ENCODE measurements around the gene SKI. TPM values are rescaled to one million over a fixed set of nuclear protein-coding genes. Genes with fewer than 3 reads are reported as not detected.

The SKI gene
- total and polyA plus RNA-seq, 10 of the 15 experiments (the other 5 are each of a cell fraction or from before 2014, with no cell fraction given), result 0.03 to 14.9 (median 0.96) TPM

- CTCF ChIA-PET, result no interaction called here
- no peaks in the 10 kb centered on the region for H3K9me3 ChIP-seq (replicated peaks; ENCODE audit: control insufficient read depth, insufficient read depth, low read length)
- whole genome bisulfite sequencing (ENCODE audit: insufficient coverage, insufficient replicate concordance, low lambda C conversion rate, missing lambda C conversion rate), result 45% methylated on average over 24 of the region's 29 CpGs
- TF ChIP-seq BHLHE40 (IDR thresholded peaks at IDR 0.05; ENCODE audit: borderline replicate concordance in 1 of 2, low read depth in 2 of 2, low read length in 1 of 2) (no peak), NFYA (IDR thresholded peaks at IDR 0.05; ENCODE audit: borderline replicate concordance, low read depth, low read length) (no peak), ZNF207 (IDR thresholded peaks at IDR 0.05; ENCODE audit: borderline replicate concordance) (no peak), STAT3 (IDR thresholded peaks at IDR 0.05; ENCODE audit: low read depth, low read length) (no peak), TCF7 (IDR thresholded peaks at IDR 0.05; ENCODE audit: borderline replicate concordance) (no peak), USF2 (IDR thresholded peaks at IDR 0.05; ENCODE audit: borderline replicate concordance, low read depth, low read length) (no peak), IRF5 (IDR thresholded peaks at IDR 0.05; ENCODE audit: borderline replicate concordance) (no peak), MTA3 (IDR thresholded peaks at IDR 0.05; ENCODE audit: borderline replicate concordance, low read length) (no peak)
- H3K4me2 ChIP-seq (ENCODE audit: control insufficient read depth, insufficient read depth), result no peak overlapping the region
- H3K79me2 ChIP-seq (ENCODE audit: control insufficient read depth, insufficient read depth, low read length), result no peaks in the 10 kb centered on the region
- RAD21 ChIA-PET (ENCODE audit: unreplicated experiment), result no interaction called here
- no TSS peak for BruUV-seq (replicated peaks)
- H3K36me3 ChIP-seq (ENCODE audit: control insufficient read depth in 2 of 2, insufficient read depth in 2 of 2, low read length in 1 of 2), result no peaks in the 10 kb centered on the region
- in situ Hi-C loops (cut with MboI), result no loop called here
- DNase-seq (ENCODE audit: low read depth, low spot score) (no peak), ATAC-seq (no peak), FAIRE-seq (no peak)
- no peak overlapping the region for H3K27ac ChIP-seq (ENCODE audit: control insufficient read depth, insufficient read depth)
- H4K20me1 ChIP-seq (ENCODE audit: control insufficient read depth, insufficient read depth), result no peaks in the 10 kb centered on the region
- no peak overlapping the region for H3K9ac ChIP-seq (ENCODE audit: control insufficient read depth, insufficient read depth, low read length)
- SMC1A ChIA-PET (ENCODE audit: uncharacterized antibody, unreplicated experiment), result no interaction called here
- no peak overlapping the region for H3K4me3 ChIP-seq
- H3K4me1 ChIP-seq (ENCODE audit: control insufficient read depth, insufficient read depth, low read length), result no peaks in the 10 kb centered on the region
- no peak overlapping the region for H2AFZ ChIP-seq (ENCODE audit: control insufficient read depth, low read depth, low read length)
- intact Hi-C loops (cut with micrococcal nuclease; ENCODE audit: unreplicated experiment), result no loop called here
- no peaks in the 10 kb centered on the region; a peak in 1 of 4 replicates for H3K27me3 ChIP-seq (replicated peaks in 1 of 2; ENCODE audit: control insufficient read depth in 2 of 2, insufficient read depth in 2 of 2, low read length in 1 of 2)
- POLR2A ChIA-PET, result no interaction called here
Observed at GRCh38 chr1:2344744-2345296, 116.7 kb downstream of the SKI start.
